ENCODE data around the gene RUNX2. TPM values are rescaled to one million over a fixed set of nuclear protein-coding genes. Genes with fewer than 3 reads are reported as not detected.

Gene RUNX2
- total RNA-seq, 1 donor from 2014 or later: 26.1 TPM

- Histone ChIP-seq H3K9me3 (ENCODE audit: insufficient read depth, low read depth, low read length) (no peaks in the 10 kb centered on the region), H3K27ac (ENCODE audit: low read depth, low read length) (peak overlapping the region; percentile 69), H3K36me3 (ENCODE audit: insufficient read depth, low read length) (peaks cover 6% of the 10 kb centered on the region), H3K4me2 (ENCODE audit: low read length) (peak overlapping the region; percentile 73), H3K27me3 (ENCODE audit: insufficient read depth, low read length) (no peaks in the 10 kb centered on the region), H3K4me1 (ENCODE audit: insufficient read depth, low read length) (peaks cover 34% of the 10 kb centered on the region), H2AFZ (ENCODE audit: low read depth, low read length) (no peak overlapping the region), H3K4me3 (ENCODE audit: insufficient read depth, low read depth, low read length) (no peak overlapping the region), H4K20me1 (ENCODE audit: insufficient read depth, low read length) (no peaks in the 10 kb centered on the region), H3K79me2 (ENCODE audit: insufficient read depth, low read length) (peaks cover 66% of the 10 kb centered on the region), H3K9ac (ENCODE audit: low read length) (peak overlapping the region; percentile 36)
- Mint-ChIP-seq H3K27ac (ENCODE audit: unreplicated experiment) (peak overlapping the region; percentile 95), H3K27me3 (ENCODE audit: low read depth, unreplicated experiment) (no peaks in the 10 kb centered on the region), H3K4me1 (ENCODE audit: low read depth, unreplicated experiment) (peaks cover 69% of the 10 kb centered on the region), H3K36me3 (ENCODE audit: low read depth, unreplicated experiment) (peaks cover 31% of the 10 kb centered on the region), H3K9me3 (ENCODE audit: unreplicated experiment) (no peaks in the 10 kb centered on the region), H3K4me3 (ENCODE audit: unreplicated experiment) (peak overlapping the region; percentile 52)
- DNase-seq (ENCODE audit: low read depth) (peak; percentile 98), FAIRE-seq (peak; percentile 97)
- no peak for TF ChIP-seq EZH2 (IDR thresholded peaks at IDR 0.05; ENCODE audit: insufficient read depth, low read length)
- no peak for TF ChIP-seq CTCF (IDR thresholded peaks at IDR 0.05; ENCODE audit: insufficient read depth, low read depth, low read length)
Measured at GRCh38 chr6:45445749-45446549, 117.8 kb downstream of the RUNX2 start.

- Mint-ChIP-seq H3K36me3 (ENCODE audit: low read depth, unreplicated experiment) (peaks cover 28% of the 10 kb centered on the region), H3K9me3 (ENCODE audit: unreplicated experiment) (no peaks in the 10 kb centered on the region), H3K4me1 (ENCODE audit: low read depth, unreplicated experiment) (peaks cover 74% of the 10 kb centered on the region), H3K27me3 (ENCODE audit: low read depth, unreplicated experiment) (no peaks in the 10 kb centered on the region), H3K27ac (ENCODE audit: unreplicated experiment) (peak overlapping the region; percentile 95), H3K4me3 (ENCODE audit: unreplicated experiment) (peak overlapping the region; percentile 34)
- Histone ChIP-seq H3K9ac (ENCODE audit: low read length) (no peak overlapping the region), H3K4me1 (ENCODE audit: insufficient read depth, low read length) (peaks cover 34% of the 10 kb centered on the region), H3K4me2 (ENCODE audit: low read length) (no peak overlapping the region), H3K9me3 (ENCODE audit: insufficient read depth, low read depth, low read length) (no peaks in the 10 kb centered on the region), H3K79me2 (ENCODE audit: insufficient read depth, low read length) (peaks cover 60% of the 10 kb centered on the region), H2AFZ (ENCODE audit: low read depth, low read length) (no peak overlapping the region), H3K36me3 (ENCODE audit: insufficient read depth, low read length) (peaks cover 8% of the 10 kb centered on the region), H4K20me1 (ENCODE audit: insufficient read depth, low read length) (no peaks in the 10 kb centered on the region), H3K27me3 (ENCODE audit: insufficient read depth, low read length) (no peaks in the 10 kb centered on the region), H3K27ac (ENCODE audit: low read depth, low read length) (peak overlapping the region; percentile 69), H3K4me3 (ENCODE audit: insufficient read depth, low read depth, low read length) (no peak overlapping the region)
- DNase-seq (ENCODE audit: low read depth): no peak
- FAIRE-seq: no peak
- TF ChIP-seq CTCF (IDR thresholded peaks at IDR 0.05; ENCODE audit: insufficient read depth, low read depth, low read length) (no peak), EZH2 (IDR thresholded peaks at IDR 0.05; ENCODE audit: insufficient read depth, low read length) (no peak)
Measured at GRCh38 chr6:45447005-45447404, 118.9 kb downstream of the RUNX2 start.

- Histone ChIP-seq H3K79me2 (ENCODE audit: insufficient read depth, low read length) (peaks cover 54% of the 10 kb centered on the region), H3K27me3 (ENCODE audit: insufficient read depth, low read length) (no peaks in the 10 kb centered on the region), H3K9me3 (ENCODE audit: insufficient read depth, low read depth, low read length) (no peaks in the 10 kb centered on the region), H3K4me1 (ENCODE audit: insufficient read depth, low read length) (peaks cover 34% of the 10 kb centered on the region), H3K4me3 (ENCODE audit: insufficient read depth, low read depth, low read length) (no peak overlapping the region), H3K9ac (ENCODE audit: low read length) (no peak overlapping the region), H3K27ac (ENCODE audit: low read depth, low read length) (no peak overlapping the region), H3K4me2 (ENCODE audit: low read length) (peak overlapping the region; percentile 6), H3K36me3 (ENCODE audit: insufficient read depth, low read length) (peaks cover 15% of the 10 kb centered on the region), H4K20me1 (ENCODE audit: insufficient read depth, low read length) (no peaks in the 10 kb centered on the region), H2AFZ (ENCODE audit: low read depth, low read length) (no peak overlapping the region)
- FAIRE-seq (peak; percentile 5), DNase-seq (ENCODE audit: low read depth) (no peak)
- peaks cover 73% of the 10 kb centered on the region for H3K4me1 Mint-ChIP-seq (ENCODE audit: low read depth, unreplicated experiment)
- H3K27ac Mint-ChIP-seq (ENCODE audit: unreplicated experiment): peak overlapping the region; percentile 55
- peaks cover 23% of the 10 kb centered on the region for H3K36me3 Mint-ChIP-seq (ENCODE audit: low read depth, unreplicated experiment)
- H3K4me3 Mint-ChIP-seq (ENCODE audit: unreplicated experiment): peak overlapping the region; percentile 9
- no peaks in the 10 kb centered on the region for H3K9me3 Mint-ChIP-seq (ENCODE audit: unreplicated experiment)
- no peaks in the 10 kb centered on the region for H3K27me3 Mint-ChIP-seq (ENCODE audit: low read depth, unreplicated experiment)
- TF ChIP-seq CTCF (IDR thresholded peaks at IDR 0.05; ENCODE audit: insufficient read depth, low read depth, low read length): no peak
- no peak for TF ChIP-seq EZH2 (IDR thresholded peaks at IDR 0.05; ENCODE audit: insufficient read depth, low read length)
Measured at GRCh38 chr6:45447716-45448115, 119.6 kb downstream of the RUNX2 start.
